HFF-Myc (cell line): ENCODE results near the gene HYDIN.

ENCODE experiments used
- DNase-seq: peaks from one replicate; pipeline ENCODE4 v3.0.0-alpha.2; 2011; ENCODE audit warnings: low read depth; ENCODE audit errors: extremely low read depth
- H3K4me3 ChIP-seq: replicated peaks from 2 replicates; pipeline ENCODE4 v1.5.1; 2011; ENCODE audit warnings: low read depth, mild to moderate bottlenecking, control low read depth, low read length
- CTCF ChIP-seq: IDR thresholded peaks from 2 replicates; pipeline ENCODE4 v1.5.1; 2012; ENCODE audit warnings: mild to moderate bottlenecking, low read depth, low read length, control low read depth; ENCODE audit errors: missing control alignments

HYDIN gene

GRCh38 chr16:70788668-70789594 lies 441.6 kb downstream of the HYDIN start:
- TF ChIP-seq CTCF = no peak
- H3K4me3 ChIP-seq = no peak overlapping the region
- DNase-seq = no peak

GRCh38 chr16:70786020-70786755 lies 444.3 kb downstream of the HYDIN start:
- no peak for TF ChIP-seq CTCF
- H3K4me3 ChIP-seq = no peak overlapping the region
- no peak for DNase-seq

- DNase-seq = no peak
- no peak for TF ChIP-seq CTCF
- no peak overlapping the region for H3K4me3 ChIP-seq
Observed at GRCh38 chr16:70784692-70785555, 445.6 kb downstream of the HYDIN start.

GRCh38 chr16:70782237-70782636 lies 448.3 kb downstream of the HYDIN start:
- no peak overlapping the region for H3K4me3 ChIP-seq
- no peak for TF ChIP-seq CTCF
- no peak for DNase-seq

GRCh38 chr16:70781800-70782199 lies 448.7 kb downstream of the HYDIN start:
- no peak for DNase-seq
- no peak overlapping the region for H3K4me3 ChIP-seq
- no peak for TF ChIP-seq CTCF

GRCh38 chr16:70780546-70780945 lies 450.0 kb downstream of the HYDIN start:
- TF ChIP-seq CTCF = no peak
- DNase-seq = no peak

More at GRCh38 chr16:70780546-70780945, 450.0 kb downstream of the HYDIN start:
- no peak overlapping the region for H3K4me3 ChIP-seq
